OCI-M2 (cell line): ENCODE measurements around the gene ARHGEF25.
"Not testable (repeated sequence)": the region's sequence is repeated elsewhere in the genome, so short reads cannot be mapped to it uniquely, and the experiment has no call there.

Experiments used
- DNase-seq: peaks from one replicate; lab custom pipeline; 2025; ENCODE audit not compliant: unreplicated experiment; lab: John Stamatoyannopoulos, UW

The ARHGEF25 gene

GRCh38 chr12:57632958-57633840, 22.0 kb downstream of the ARHGEF25 start, which contains the start of gene B4GALNT1:
TSS of gene B4GALNT1 (minus strand) at chr12:57633201. CDS start at chr12:57632132, 1,069 bp downstream.
- DNase-seq = no peak

- not testable (repeated sequence) for DNase-seq
Observed at GRCh38 chr12:57636731-57637130, 25.5 kb downstream of the ARHGEF25 start.

- DNase-seq = no peak
Observed at GRCh38 chr12:57637364-57637763, 26.1 kb downstream of the ARHGEF25 start.

- DNase-seq = no peak
Observed at GRCh38 chr12:57638096-57638495, 26.9 kb downstream of the ARHGEF25 start.

- no peak for DNase-seq
Observed at GRCh38 chr12:57640175-57641042, 29.2 kb downstream of the ARHGEF25 start.

GRCh38 chr12:57641699-57642442, 30.6 kb downstream of the ARHGEF25 start:
- no peak for DNase-seq

- DNase-seq = not testable (repeated sequence)
Observed at GRCh38 chr12:57645990-57646658, 34.9 kb downstream of the ARHGEF25 start.

GRCh38 chr12:57646659-57647049, 35.4 kb downstream of the ARHGEF25 start:
- DNase-seq = not testable (repeated sequence)

GRCh38 chr12:57654042-57654441, 42.8 kb downstream of the ARHGEF25 start:
- DNase-seq = no peak

GRCh38 chr12:57655541-57656240, 44.5 kb downstream of the ARHGEF25 start:
- DNase-seq = no peak

GRCh38 chr12:57656408-57656807, 45.2 kb downstream of the ARHGEF25 start:
- DNase-seq = not testable (repeated sequence)

GRCh38 chr12:57657744-57658143, 46.5 kb downstream of the ARHGEF25 start:
- no peak for DNase-seq

- no peak for DNase-seq
Observed at GRCh38 chr12:57658890-57659289, 47.7 kb downstream of the ARHGEF25 start.

- DNase-seq = no peak
Observed at GRCh38 chr12:57661376-57661775, 50.1 kb downstream of the ARHGEF25 start.

- not testable (repeated sequence) for DNase-seq
Observed at GRCh38 chr12:57665066-57665820, 54.0 kb downstream of the ARHGEF25 start.
